NCI-H128 (cell line): Measurements from ENCODE around the gene ANKRD63.

Source experiments
- DNase-seq: peaks from one replicate; lab custom pipeline; 2025; ENCODE audit not compliant: unreplicated experiment; lab: John Stamatoyannopoulos, UW

Gene ANKRD63

DNA sequence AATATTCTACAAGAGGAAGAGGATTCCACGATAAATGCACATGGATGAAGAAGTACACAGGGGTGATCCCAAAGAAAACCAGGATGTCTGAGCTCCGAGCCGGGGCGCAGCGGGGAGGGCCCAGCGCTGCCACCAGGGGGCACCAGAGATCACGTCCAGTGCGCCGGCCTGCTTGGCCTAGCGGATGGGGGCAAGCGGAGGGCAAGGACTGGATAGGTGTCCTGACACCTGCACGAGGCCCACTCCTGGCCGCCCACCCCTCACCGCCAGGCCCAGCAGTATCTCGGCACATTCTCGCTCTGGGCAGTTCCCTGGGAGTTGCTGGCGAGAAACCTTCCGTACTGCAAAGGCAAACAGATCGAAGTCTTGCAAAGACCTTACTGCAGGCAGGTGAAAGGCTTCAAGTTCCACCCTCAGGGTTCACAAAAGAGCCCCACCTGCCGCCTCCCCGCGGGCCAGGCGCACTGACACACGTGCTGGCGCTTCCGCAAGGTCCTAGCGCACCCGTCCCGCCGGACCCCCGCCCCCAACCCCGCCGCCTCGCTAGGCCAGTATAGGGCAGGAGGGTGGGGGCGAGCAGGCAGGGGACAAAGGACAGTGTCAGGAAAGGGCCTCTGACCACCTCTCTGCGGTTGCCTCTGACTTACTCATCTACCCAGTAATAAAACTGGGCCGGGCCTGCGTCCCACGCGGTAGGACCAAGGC, 3.3 kb downstream of the ANKRD63 start:
- peak; percentile 33 for DNase-seq

GRCh38 chr15:40278026-40278425, 4.8 kb downstream of the ANKRD63 start:
- no peak for DNase-seq

DNA sequence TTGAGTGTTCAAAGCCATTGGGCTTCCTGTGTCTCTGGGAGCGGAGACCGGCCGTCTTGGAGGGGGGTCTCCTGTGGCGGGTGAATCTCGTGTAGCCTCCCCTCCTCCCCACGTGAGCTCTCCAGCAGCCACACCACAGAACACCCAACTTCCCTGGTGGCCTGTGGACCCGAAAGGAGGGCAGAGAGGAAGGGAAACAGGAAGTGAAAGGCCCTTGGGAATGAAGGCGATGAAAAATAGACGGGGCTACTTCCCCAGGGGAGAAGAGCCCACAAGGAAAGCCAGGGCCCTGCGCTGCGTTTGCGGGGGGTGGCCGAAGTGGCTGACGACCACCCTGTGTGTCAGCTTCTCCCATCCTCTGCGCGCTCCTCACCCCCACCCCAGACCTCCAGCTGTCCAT, 5.4 kb downstream of the ANKRD63 start:
- no peak for DNase-seq

DNA sequence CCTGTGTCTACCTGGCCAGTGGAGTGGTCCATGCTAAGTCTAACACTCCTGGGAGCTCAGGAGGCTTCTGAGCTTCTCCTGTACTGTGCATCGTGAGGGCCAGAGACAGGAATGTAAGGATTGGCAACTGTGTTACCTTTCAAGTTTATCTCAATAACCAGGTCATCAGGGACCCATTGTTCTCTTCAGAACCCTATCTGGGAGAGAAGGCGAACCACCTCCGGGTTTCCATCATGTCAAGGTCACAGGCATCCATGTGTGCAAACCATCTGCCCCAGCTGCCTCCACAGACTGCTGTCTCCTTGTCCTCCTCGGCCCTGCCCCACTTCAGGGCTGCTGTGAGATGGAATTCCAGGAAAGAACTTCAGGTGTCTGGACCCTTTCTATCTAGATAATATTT, 5.9 kb downstream of the ANKRD63 start:
- DNase-seq = no peak

- DNase-seq = no peak
Observed at GRCh38 chr15:40275954-40276353, 6.9 kb downstream of the ANKRD63 start.

GRCh38 chr15:40275523-40275922, 7.3 kb downstream of the ANKRD63 start:
- DNase-seq = no peak

GRCh38 chr15:40274350-40275274, 8.3 kb downstream of the ANKRD63 start:
- peak; percentile 38 for DNase-seq

DNA sequence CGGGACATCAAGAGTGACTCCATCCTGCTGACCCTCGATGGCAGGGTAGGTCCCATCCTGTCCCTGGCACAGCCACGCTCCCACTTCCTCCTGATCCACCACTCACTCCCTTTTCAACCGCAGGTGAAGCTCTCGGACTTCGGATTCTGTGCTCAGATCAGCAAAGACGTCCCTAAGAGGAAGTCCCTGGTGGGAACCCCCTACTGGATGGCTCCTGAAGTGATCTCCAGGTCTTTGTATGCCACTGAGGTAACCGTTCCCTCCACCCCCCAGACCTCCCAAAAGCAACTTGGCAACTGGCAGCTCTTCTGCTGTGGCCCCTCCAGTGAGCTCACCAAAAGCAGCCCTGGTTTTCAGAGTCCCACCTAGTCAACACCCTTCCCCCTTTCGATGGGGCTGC, 9.4 kb downstream of the ANKRD63 start:
- no peak for DNase-seq

- no peak for DNase-seq
Observed at GRCh38 chr15:40272485-40273056, 10.3 kb downstream of the ANKRD63 start.

GRCh38 chr15:40271685-40272484, 11.0 kb downstream of the ANKRD63 start:
- no peak for DNase-seq

DNA sequence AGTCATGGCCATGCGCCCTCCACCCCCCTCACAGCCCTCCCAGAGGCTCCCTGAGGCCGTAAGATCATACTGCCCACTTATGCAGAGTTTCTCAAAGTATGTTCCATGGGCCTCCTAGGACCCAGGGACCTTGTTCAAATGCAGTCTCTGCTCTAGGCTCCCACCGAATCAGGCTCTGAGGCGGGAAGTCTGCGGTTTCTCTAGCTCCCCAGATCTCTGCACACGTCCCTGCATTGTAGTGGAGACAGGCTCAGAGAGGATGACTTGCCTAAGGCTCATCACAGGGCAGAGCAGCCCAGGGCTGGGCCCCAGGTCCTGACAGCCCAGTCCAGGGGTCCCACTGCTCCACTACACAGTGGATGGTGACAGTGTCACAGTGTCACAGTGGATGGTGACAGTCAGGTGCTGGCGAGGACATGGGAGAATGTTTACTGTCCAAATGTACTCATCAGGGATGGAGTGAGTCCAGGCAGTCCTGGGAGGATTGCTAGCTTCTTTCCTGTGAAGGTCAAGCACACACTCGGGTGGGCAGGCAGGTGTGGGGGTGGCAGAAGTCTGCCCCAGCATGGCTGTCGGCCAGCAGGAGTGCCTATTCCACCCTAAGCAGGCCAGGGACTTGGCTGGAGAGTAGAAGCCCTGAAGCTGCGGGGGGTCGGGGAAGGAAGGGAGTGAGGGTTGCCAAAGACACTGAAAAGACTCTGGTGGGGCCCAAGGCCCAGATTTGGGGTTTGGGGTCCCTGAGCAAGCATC, 12.4 kb downstream of the ANKRD63 start:
- DNase-seq = no peak

- DNase-seq = no peak
Observed at GRCh38 chr15:40269604-40270003, 13.3 kb downstream of the ANKRD63 start.

DNA sequence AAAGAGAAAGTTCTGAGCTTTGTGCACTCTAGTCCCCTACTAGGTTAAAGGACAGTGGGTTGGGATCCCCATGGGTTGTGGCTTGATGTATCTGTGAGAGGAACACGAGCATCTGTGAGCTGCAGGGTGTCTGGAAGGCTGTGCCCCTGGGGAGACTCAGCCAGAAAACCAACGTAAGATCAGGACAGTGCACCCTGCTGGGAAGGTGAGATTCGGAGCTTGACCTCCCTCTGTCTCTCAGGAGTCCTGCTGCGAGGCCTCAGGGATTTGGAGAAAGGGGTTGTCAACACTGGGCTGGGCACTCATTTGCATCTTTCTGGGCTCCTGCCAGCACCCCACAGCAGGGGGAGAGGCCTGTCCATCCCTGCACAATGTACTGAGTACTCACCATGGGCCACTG, 15.2 kb downstream of the ANKRD63 start:
- no peak for DNase-seq

- no peak for DNase-seq
Observed at GRCh38 chr15:40266828-40267304, 16.0 kb downstream of the ANKRD63 start.

DNA sequence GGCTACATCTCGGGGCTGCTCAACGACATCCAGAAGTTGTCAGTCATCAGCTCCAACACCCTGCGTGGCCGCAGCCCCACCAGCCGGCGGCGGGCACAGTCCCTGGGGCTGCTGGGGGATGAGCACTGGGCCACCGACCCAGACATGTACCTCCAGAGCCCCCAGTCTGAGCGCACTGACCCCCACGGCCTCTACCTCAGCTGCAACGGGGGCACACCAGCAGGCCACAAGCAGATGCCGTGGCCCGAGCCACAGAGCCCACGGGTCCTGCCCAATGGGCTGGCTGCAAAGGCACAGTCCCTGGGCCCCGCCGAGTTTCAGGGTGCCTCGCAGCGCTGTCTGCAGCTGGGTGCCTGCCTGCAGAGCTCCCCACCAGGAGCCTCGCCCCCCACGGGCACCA, 17.0 kb downstream of the ANKRD63 start:
- no peak for DNase-seq

DNA sequence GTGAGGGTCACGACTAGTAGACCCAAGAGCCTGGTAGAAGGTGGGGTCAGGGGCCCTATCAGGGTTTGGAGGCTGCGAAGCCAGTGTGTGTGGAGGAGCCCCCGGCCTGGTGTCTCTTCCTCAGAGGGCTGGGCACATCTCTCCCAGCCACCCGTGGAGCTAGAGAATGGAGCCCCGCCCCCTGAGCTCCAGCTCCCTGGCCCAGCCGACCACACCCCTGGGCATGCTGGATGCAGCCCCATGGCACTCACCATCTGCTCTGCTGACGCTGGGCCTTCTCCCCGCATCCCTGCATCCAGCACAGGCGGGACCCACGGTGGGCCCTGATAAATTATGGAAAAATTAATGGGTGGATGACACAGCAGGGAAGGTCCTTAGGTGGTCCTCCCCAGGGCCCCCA, 17.5 kb downstream of the ANKRD63 start:
- DNase-seq = no peak

- no peak for DNase-seq
Observed at GRCh38 chr15:40264321-40265153, 18.3 kb downstream of the ANKRD63 start.

DNA sequence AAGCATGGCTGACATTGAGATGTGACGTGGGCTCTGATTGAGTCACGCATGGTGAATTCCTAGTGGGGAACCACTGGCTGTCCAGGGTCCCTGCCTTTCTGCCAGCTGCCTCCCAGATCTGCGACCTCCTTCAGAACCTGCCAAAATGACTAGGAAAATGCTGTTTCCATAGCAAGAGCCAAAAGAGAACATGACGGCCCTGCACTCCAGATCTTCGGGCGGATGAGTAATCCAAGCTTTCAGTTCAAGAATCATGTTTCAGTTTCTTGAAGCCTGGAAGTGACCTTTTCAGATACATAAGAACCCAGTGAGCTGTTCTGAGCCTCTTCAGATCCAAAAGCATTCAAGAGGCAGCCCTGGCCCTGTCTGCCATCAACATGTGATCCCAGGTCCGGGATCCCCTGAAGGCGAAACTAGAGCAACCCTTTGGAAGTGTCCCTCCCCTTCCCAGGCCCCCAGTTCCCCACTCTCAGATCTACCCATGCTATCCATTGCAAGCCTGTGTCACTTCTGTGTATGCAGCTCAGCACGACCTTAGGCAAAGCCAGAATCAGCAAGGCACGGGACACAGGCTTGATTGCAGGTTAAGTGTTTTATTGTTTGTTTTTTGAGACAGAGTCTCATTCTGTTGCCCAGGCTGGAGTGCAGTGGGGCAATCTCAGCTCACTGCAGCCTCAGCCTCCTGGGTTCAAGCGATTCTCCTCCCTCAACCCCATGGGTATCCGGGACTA, 19.7 kb downstream of the ANKRD63 start:
- no peak for DNase-seq

GRCh38 chr15:40259021-40259420, 23.8 kb downstream of the ANKRD63 start:
- DNase-seq = no peak
